Cardiac fibroblast (primary cell): Measurements from ENCODE around the gene DOCK3.
"Not testable (repeated sequence)": the region's sequence is repeated elsewhere in the genome, so short reads cannot be mapped to it uniquely, and the experiment has no call there.

Source experiments
- DNase-seq, 2 donors: peaks; one replicate each; pipeline versions ENCODE4 v3.0.0 to v3.0.0-alpha.2; 2010; ENCODE audit warnings: low read depth in 2 of 2
- H3K4me3 ChIP-seq, 2 donors: replicated peaks in 1 of 2; 1 replicate in 1 of 2; 2 replicates in 1 of 2; pipeline ENCODE4 v1.5.1; 2011; ENCODE audit warnings: low read depth in 2 of 2, low read length in 2 of 2, mild to moderate bottlenecking in 2 of 2, moderate library complexity in 1 of 2
- CTCF ChIP-seq: IDR thresholded peaks from one replicate; pipeline ENCODE4 v1.5.1; 2011; ENCODE audit warnings: low read depth, mild to moderate bottlenecking, low read length, inconsistent platforms

Gene DOCK3

GRCh38 chr3:50665081-50665840, 9.5 kb upstream of the DOCK3 start:
- no peak overlapping the region for H3K4me3 ChIP-seq
- TF ChIP-seq CTCF: no peak
- DNase-seq: no peak

GRCh38 chr3:50665841-50666115, 8.9 kb upstream of the DOCK3 start:
- not testable (repeated sequence) for H3K4me3 ChIP-seq, DNase-seq

GRCh38 chr3:50666837-50667236, 7.9 kb upstream of the DOCK3 start:
- no peak for TF ChIP-seq CTCF
- H3K4me3 ChIP-seq: no peak overlapping the region
- DNase-seq: no peak

GRCh38 chr3:50671331-50671730, 3.4 kb upstream of the DOCK3 start:
- DNase-seq: peak; percentile 72 to 81
- no peak for TF ChIP-seq CTCF
- H3K4me3 ChIP-seq: no peak overlapping the region

- DNase-seq: no peak
- H3K4me3 ChIP-seq: no peak overlapping the region
- no peak for TF ChIP-seq CTCF
Measured at GRCh38 chr3:50672656-50673055, 2.1 kb upstream of the DOCK3 start.

- no peak for TF ChIP-seq CTCF
- no peak for DNase-seq
- H3K4me3 ChIP-seq: no peak overlapping the region
Measured at GRCh38 chr3:50673931-50674330, 796 bp upstream of the DOCK3 start.

GRCh38 chr3:50675179-50676030, 678 bp downstream of the DOCK3 start:
- no peak for TF ChIP-seq CTCF
- DNase-seq: no peak
- peak overlapping the region; percentile 9 to 32 for H3K4me3 ChIP-seq
